Measurements from ENCODE around the gene FOXL1.

Gene FOXL1

GRCh38 chr16:86604436-86605193, 26.3 kb downstream of the FOXL1 start:
- no peak for TF ChIP-seq GABPA (IDR thresholded peaks at IDR 0.05; ENCODE audit: low read depth)
- TF ChIP-seq, protein P1, sequence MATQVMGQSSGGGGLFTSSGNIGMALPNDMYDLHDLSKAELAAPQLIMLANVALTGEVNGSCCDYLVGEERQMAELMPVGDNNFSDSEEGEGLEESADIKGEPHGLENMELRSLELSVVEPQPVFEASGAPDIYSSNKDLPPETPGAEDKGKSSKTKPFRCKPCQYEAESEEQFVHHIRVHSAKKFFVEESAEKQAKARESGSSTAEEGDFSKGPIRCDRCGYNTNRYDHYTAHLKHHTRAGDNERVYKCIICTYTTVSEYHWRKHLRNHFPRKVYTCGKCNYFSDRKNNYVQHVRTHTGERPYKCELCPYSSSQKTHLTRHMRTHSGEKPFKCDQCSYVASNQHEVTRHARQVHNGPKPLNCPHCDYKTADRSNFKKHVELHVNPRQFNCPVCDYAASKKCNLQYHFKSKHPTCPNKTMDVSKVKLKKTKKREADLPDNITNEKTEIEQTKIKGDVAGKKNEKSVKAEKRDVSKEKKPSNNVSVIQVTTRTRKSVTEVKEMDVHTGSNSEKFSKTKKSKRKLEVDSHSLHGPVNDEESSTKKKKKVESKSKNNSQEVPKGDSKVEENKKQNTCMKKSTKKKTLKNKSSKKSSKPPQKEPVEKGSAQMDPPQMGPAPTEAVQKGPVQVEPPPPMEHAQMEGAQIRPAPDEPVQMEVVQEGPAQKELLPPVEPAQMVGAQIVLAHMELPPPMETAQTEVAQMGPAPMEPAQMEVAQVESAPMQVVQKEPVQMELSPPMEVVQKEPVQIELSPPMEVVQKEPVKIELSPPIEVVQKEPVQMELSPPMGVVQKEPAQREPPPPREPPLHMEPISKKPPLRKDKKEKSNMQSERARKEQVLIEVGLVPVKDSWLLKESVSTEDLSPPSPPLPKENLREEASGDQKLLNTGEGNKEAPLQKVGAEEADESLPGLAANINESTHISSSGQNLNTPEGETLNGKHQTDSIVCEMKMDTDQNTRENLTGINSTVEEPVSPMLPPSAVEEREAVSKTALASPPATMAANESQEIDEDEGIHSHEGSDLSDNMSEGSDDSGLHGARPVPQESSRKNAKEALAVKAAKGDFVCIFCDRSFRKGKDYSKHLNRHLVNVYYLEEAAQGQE (IDR thresholded peaks at IDR 0.05; ENCODE audit: insufficient replicate concordance, low read depth) = no peak
- TF ChIP-seq, protein P2, sequence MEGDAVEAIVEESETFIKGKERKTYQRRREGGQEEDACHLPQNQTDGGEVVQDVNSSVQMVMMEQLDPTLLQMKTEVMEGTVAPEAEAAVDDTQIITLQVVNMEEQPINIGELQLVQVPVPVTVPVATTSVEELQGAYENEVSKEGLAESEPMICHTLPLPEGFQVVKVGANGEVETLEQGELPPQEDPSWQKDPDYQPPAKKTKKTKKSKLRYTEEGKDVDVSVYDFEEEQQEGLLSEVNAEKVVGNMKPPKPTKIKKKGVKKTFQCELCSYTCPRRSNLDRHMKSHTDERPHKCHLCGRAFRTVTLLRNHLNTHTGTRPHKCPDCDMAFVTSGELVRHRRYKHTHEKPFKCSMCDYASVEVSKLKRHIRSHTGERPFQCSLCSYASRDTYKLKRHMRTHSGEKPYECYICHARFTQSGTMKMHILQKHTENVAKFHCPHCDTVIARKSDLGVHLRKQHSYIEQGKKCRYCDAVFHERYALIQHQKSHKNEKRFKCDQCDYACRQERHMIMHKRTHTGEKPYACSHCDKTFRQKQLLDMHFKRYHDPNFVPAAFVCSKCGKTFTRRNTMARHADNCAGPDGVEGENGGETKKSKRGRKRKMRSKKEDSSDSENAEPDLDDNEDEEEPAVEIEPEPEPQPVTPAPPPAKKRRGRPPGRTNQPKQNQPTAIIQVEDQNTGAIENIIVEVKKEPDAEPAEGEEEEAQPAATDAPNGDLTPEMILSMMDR (IDR thresholded peaks at IDR 0.05; ENCODE audit: insufficient read depth, low read length) = no peak
- no peak for TF ChIP-seq SPI1 (IDR thresholded peaks at IDR 0.05; ENCODE audit: borderline replicate concordance, low read depth)
- TF ChIP-seq POLR2AphosphoS5 (IDR thresholded peaks at IDR 0.05; ENCODE audit: low read depth) = no peak
- Histone ChIP-seq H3K27me3 (ENCODE audit: insufficient read depth, poor library complexity, severe bottlenecking) (no peaks in the 10 kb centered on the region), H3K27ac (replicated peaks) (no peak overlapping the region), H3K4me3 (replicated peaks; ENCODE audit: insufficient read depth, low read length) (no peak overlapping the region)
- DNase-seq (ENCODE audit: low read depth in 1 of 2, low spot score in 1 of 2) = no peak

- no peak for DNase-seq (ENCODE audit: low read depth in 1 of 2, low spot score in 1 of 2)
- TF ChIP-seq, protein P1 (IDR thresholded peaks at IDR 0.05; ENCODE audit: insufficient replicate concordance, low read depth) = no peak
- TF ChIP-seq POLR2AphosphoS5 (IDR thresholded peaks at IDR 0.05; ENCODE audit: low read depth) = no peak
- TF ChIP-seq, protein P2 (IDR thresholded peaks at IDR 0.05; ENCODE audit: insufficient read depth, low read length) = no peak
- TF ChIP-seq SPI1 (IDR thresholded peaks at IDR 0.05; ENCODE audit: borderline replicate concordance, low read depth) = no peak
- TF ChIP-seq GABPA (IDR thresholded peaks at IDR 0.05; ENCODE audit: low read depth) = no peak
- no peaks in the 10 kb centered on the region for H3K27me3 ChIP-seq (ENCODE audit: insufficient read depth, poor library complexity, severe bottlenecking)
These were observed 27.6 kb downstream of the FOXL1 start for GRCh38 chr16:86605950-86606349.

GRCh38 chr16:86608301-86608747, 30.0 kb downstream of the FOXL1 start:
- Histone ChIP-seq H3K27ac (replicated peaks) (no peak overlapping the region), H3K27me3 (ENCODE audit: insufficient read depth, poor library complexity, severe bottlenecking) (no peaks in the 10 kb centered on the region), H3K4me3 (replicated peaks; ENCODE audit: insufficient read depth, low read length) (no peak overlapping the region)
- TF ChIP-seq, protein P2 (IDR thresholded peaks at IDR 0.05; ENCODE audit: insufficient read depth, low read length) = no peak
- TF ChIP-seq POLR2AphosphoS5 (IDR thresholded peaks at IDR 0.05; ENCODE audit: low read depth) (no peak), GABPA (IDR thresholded peaks at IDR 0.05; ENCODE audit: low read depth) (no peak), SPI1 (IDR thresholded peaks at IDR 0.05; ENCODE audit: borderline replicate concordance, low read depth) (no peak)
- TF ChIP-seq, protein P1 (IDR thresholded peaks at IDR 0.05; ENCODE audit: insufficient replicate concordance, low read depth) = no peak
- DNase-seq (ENCODE audit: low read depth in 1 of 2, low spot score in 1 of 2) = no peak

More at GRCh38 chr16:86605950-86606349, 27.6 kb downstream of the FOXL1 start:
- Histone ChIP-seq H3K27ac (replicated peaks) (no peak overlapping the region), H3K4me3 (replicated peaks; ENCODE audit: insufficient read depth, low read length) (no peak overlapping the region)
